Measurements from ENCODE around the gene TPCN1. TPM values are rescaled to one million over a fixed set of nuclear protein-coding genes. Genes with fewer than 3 reads are reported as not detected.

TPCN1 gene
- total RNA-seq, 1 experiment from 2014 or later, result 7.6 TPM

- H3K4me1 ChIP-seq (replicated peaks), result peaks cover 39% of the 10 kb centered on the region
- no peaks in the 10 kb centered on the region for H3K27me3 ChIP-seq (replicated peaks)
- H3K9me3 ChIP-seq (replicated peaks), result no peaks in the 10 kb centered on the region
- H3K4me3 ChIP-seq, result no peak overlapping the region
- peak overlapping the region; percentile 33 for H3K27ac ChIP-seq
- no peak for DNase-seq (ENCODE audit: low read depth in 1 of 2, low spot score in 2 of 2)
- H3K36me3 ChIP-seq, result 0 out of 2 replicates have a peak, but pooled peaks cover 4% of the 10 kb centered on the region
Measured at GRCh38 chr12:113246478-113247122, 25.3 kb downstream of the TPCN1 start.

- no peaks in the 10 kb centered on the region for H3K27me3 ChIP-seq (replicated peaks)
- no peak overlapping the region for H3K27ac ChIP-seq
- H3K36me3 ChIP-seq, result 0 out of 2 replicates have a peak, but pooled peaks cover 4% of the 10 kb centered on the region
- H3K4me1 ChIP-seq (replicated peaks), result peaks cover 31% of the 10 kb centered on the region
- no peak for DNase-seq (ENCODE audit: low read depth in 1 of 2, low spot score in 2 of 2)
- H3K4me3 ChIP-seq, result no peak overlapping the region
- no peaks in the 10 kb centered on the region for H3K9me3 ChIP-seq (replicated peaks)
Measured at GRCh38 chr12:113247123-113248050, 26.1 kb downstream of the TPCN1 start.

GRCh38 chr12:113248051-113248825, 27.0 kb downstream of the TPCN1 start:
- Histone ChIP-seq H3K27ac (no peak overlapping the region), H3K27me3 (replicated peaks) (no peaks in the 10 kb centered on the region), H3K36me3 (0 out of 2 replicates have a peak, but pooled peaks cover 4% of the 10 kb centered on the region), H3K4me1 (replicated peaks) (peaks cover 25% of the 10 kb centered on the region), H3K4me3 (no peak overlapping the region), H3K9me3 (replicated peaks) (no peaks in the 10 kb centered on the region)
- DNase-seq (ENCODE audit: low read depth in 1 of 2, low spot score in 2 of 2), result no peak

GRCh38 chr12:113248842-113249435, 27.7 kb downstream of the TPCN1 start:
- Histone ChIP-seq H3K27me3 (replicated peaks) (no peaks in the 10 kb centered on the region), H3K36me3 (0 out of 2 replicates have a peak, but pooled peaks cover 4% of the 10 kb centered on the region), H3K4me3 (no peak overlapping the region), H3K27ac (no peak overlapping the region), H3K9me3 (replicated peaks) (no peaks in the 10 kb centered on the region), H3K4me1 (replicated peaks) (peaks cover 25% of the 10 kb centered on the region)
- DNase-seq (ENCODE audit: low read depth in 1 of 2, low spot score in 2 of 2), result no peak

GRCh38 chr12:113249546-113249945, 28.3 kb downstream of the TPCN1 start:
- DNase-seq (ENCODE audit: low read depth in 1 of 2, low spot score in 2 of 2), result no peak
- Histone ChIP-seq H3K4me3 (no peak overlapping the region), H3K36me3 (0 out of 2 replicates have a peak, but pooled peaks cover 4% of the 10 kb centered on the region), H3K9me3 (replicated peaks) (no peaks in the 10 kb centered on the region), H3K27ac (no peak overlapping the region), H3K27me3 (replicated peaks) (no peaks in the 10 kb centered on the region), H3K4me1 (replicated peaks) (peaks cover 25% of the 10 kb centered on the region)

GRCh38 chr12:113250045-113250444, 28.8 kb downstream of the TPCN1 start:
- peaks cover 22% of the 10 kb centered on the region for H3K4me1 ChIP-seq (replicated peaks)
- no peak for DNase-seq (ENCODE audit: low read depth in 1 of 2, low spot score in 2 of 2)

GRCh38 chr12:113251404-113252070, 30.3 kb downstream of the TPCN1 start:
- no peak overlapping the region for H3K4me3 ChIP-seq
- H3K9me3 ChIP-seq (replicated peaks), result no peaks in the 10 kb centered on the region
- peaks cover 11% of the 10 kb centered on the region for H3K4me1 ChIP-seq (replicated peaks)
- H3K27ac ChIP-seq, result no peak overlapping the region
- no peaks in the 10 kb centered on the region for H3K27me3 ChIP-seq (replicated peaks)
- H3K36me3 ChIP-seq, result 0 out of 2 replicates have a peak, but pooled peaks cover 4% of the 10 kb centered on the region
- no peak for DNase-seq (ENCODE audit: low read depth in 1 of 2, low spot score in 2 of 2)

More at GRCh38 chr12:113250045-113250444, 28.8 kb downstream of the TPCN1 start:
- Histone ChIP-seq H3K27me3 (replicated peaks) (no peaks in the 10 kb centered on the region), H3K36me3 (0 out of 2 replicates have a peak, but pooled peaks cover 4% of the 10 kb centered on the region), H3K9me3 (replicated peaks) (no peaks in the 10 kb centered on the region), H3K27ac (no peak overlapping the region), H3K4me3 (no peak overlapping the region)

GRCh38 chr12:113252494-113252893, 31.2 kb downstream of the TPCN1 start:
- Histone ChIP-seq H3K9me3 (replicated peaks) (no peaks in the 10 kb centered on the region), H3K4me3 (no peak overlapping the region), H3K36me3 (no peaks in the 10 kb centered on the region), H3K4me1 (replicated peaks) (peaks cover 1% of the 10 kb centered on the region; the same call in 1 of the 2 replicates), H3K27ac (no peak overlapping the region), H3K27me3 (replicated peaks) (no peaks in the 10 kb centered on the region)
- DNase-seq (ENCODE audit: low read depth in 1 of 2, low spot score in 2 of 2), result no peak

- Histone ChIP-seq H3K27me3 (replicated peaks) (no peaks in the 10 kb centered on the region), H3K9me3 (replicated peaks) (no peaks in the 10 kb centered on the region), H3K27ac (no peak overlapping the region), H3K4me1 (replicated peaks) (no peaks in the 10 kb centered on the region), H3K4me3 (no peak overlapping the region), H3K36me3 (no peaks in the 10 kb centered on the region)
- DNase-seq (ENCODE audit: low read depth in 1 of 2, low spot score in 2 of 2), result no peak
Measured at GRCh38 chr12:113253532-113254285, 32.4 kb downstream of the TPCN1 start.

GRCh38 chr12:113254298-113254697, 33.0 kb downstream of the TPCN1 start:
- H3K27me3 ChIP-seq (replicated peaks), result no peaks in the 10 kb centered on the region
- DNase-seq (ENCODE audit: low read depth in 1 of 2, low spot score in 2 of 2), result no peak
- no peaks in the 10 kb centered on the region for H3K36me3 ChIP-seq
- no peaks in the 10 kb centered on the region for H3K9me3 ChIP-seq (replicated peaks)
- H3K4me3 ChIP-seq, result no peak overlapping the region
- H3K27ac ChIP-seq, result no peak overlapping the region
- no peaks in the 10 kb centered on the region for H3K4me1 ChIP-seq (replicated peaks)

- Histone ChIP-seq H3K27ac (no peak overlapping the region), H3K9me3 (replicated peaks) (no peaks in the 10 kb centered on the region), H3K4me1 (replicated peaks) (no peaks in the 10 kb centered on the region), H3K27me3 (replicated peaks) (no peaks in the 10 kb centered on the region), H3K36me3 (no peaks in the 10 kb centered on the region), H3K4me3 (no peak overlapping the region)
- no peak for DNase-seq (ENCODE audit: low read depth in 1 of 2, low spot score in 2 of 2)
Measured at GRCh38 chr12:113257564-113257963, 36.3 kb downstream of the TPCN1 start.

- Histone ChIP-seq H3K4me1 (replicated peaks) (no peaks in the 10 kb centered on the region), H3K36me3 (no peaks in the 10 kb centered on the region), H3K4me3 (no peak overlapping the region), H3K9me3 (replicated peaks) (no peaks in the 10 kb centered on the region), H3K27ac (no peak overlapping the region), H3K27me3 (replicated peaks) (no peaks in the 10 kb centered on the region)
- no peak for DNase-seq (ENCODE audit: low read depth in 1 of 2, low spot score in 2 of 2)
Measured at GRCh38 chr12:113260127-113260526, 38.9 kb downstream of the TPCN1 start.
